CD1c-positive myeloid dendritic cell (primary cell): ENCODE measurements around the gene CAMK2G.
A peak's percentile ranks its signal among the peaks of the same experiment; 100 is the strongest.
"Not testable (repeated sequence)": the region's sequence is repeated elsewhere in the genome, so short reads cannot be mapped to it uniquely, and the experiment has no call there.

ENCODE experiments used
- DNase-seq: peaks from one replicate; pipeline ENCODE4 v3.0.0-alpha.2; 2016; ENCODE audit errors: extremely low spot score

CAMK2G gene

DNA sequence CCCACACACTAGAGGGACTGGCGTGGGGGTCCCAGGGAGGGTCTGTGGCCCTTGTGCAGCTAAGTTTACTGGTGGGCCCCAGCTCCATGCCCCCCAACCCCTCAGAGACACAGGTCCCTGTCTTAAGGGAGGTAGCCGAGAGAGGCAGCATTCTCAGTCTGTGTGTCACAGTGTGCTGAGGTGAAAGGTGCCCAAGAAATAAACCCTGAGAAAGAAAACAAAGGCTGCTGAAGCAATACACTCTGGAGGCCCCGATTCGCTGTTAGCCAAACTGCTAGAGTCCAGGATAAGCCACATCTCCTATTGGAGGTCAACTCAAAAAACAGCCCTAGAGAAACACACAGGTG lies 34.3 kb downstream of the CAMK2G start:
- DNase-seq: no peak

DNA sequence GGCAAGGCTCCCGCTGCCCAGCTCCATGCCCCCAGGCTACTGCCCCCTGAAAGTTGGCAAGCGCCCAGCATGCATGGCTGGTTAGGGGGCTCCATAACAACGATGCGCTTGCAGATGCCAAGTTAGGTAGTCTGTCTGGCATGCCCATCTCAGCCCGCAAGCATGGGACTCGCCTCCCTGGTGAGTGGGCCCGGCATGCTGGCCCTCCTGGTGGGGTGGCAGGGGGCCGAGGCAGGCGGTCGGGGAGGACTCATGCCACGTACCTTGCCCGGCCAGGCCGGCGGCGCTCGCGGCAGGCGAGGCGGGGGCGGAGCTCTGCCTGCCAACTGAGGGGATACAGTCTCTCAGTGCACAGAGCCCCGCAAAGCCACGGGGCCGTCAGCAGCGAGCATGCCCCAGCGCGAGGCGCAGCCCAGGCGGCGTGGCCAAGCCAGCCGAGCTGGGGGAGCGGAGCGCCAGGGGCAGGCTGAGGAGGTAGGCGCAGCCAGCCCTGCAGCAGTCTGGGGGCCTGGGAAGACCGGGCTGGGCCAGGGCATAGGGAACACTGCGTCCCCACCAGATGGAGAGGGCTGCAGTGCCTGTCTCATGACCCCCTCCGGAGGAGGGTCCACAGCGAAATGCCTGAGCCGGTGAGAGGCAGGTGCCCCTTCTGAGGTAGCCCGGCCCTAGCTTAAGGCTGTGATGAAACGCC lies 34.9 kb downstream of the CAMK2G start:
- DNase-seq: no peak

DNA sequence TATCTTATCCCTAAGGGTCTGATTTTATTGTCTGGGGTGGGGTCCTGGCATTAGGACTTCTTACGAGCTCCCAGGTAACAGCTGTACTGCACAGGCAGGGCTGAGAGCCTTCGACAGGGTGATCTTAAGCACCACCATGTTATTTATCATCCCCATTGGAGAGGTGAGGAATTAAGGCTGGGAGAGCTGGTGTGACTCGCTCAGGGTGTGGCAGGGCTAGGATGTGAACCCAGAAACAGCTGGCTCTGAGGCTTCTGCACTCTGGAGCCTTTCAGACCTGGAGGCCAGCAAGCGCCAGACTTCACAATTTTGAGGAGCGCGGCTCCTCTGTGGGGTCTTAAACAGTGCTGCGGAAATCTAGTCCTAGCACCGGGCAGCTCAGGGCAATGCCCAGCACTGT lies 35.5 kb downstream of the CAMK2G start:
- DNase-seq: no peak

DNA sequence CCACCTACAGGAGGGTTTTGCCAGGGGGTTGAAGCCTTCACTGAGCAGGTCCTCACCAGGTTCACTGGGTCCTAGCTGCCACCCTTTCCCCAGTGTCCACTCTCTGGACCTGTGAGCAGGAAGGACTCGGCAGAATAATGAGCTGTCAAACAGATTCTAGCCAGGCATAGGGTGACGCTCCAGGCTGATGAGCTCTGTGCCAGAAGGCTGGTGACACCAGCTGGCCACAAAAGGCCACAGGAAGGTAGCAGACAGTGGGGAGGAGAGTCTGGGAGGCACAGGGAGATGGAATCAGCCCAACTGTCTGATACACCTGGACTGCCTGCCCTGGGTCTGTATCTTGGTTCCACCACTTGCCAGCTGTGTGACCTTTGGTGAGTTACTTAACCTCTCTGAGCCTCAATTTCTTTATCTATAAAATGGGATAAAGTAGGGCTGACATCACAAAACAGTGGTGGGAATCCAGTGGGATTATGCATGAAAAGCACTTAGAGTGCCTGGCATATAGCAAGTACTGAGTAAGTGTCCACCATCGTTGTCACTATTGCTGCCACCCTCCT lies 36.3 kb downstream of the CAMK2G start:
- DNase-seq: no peak

DNA sequence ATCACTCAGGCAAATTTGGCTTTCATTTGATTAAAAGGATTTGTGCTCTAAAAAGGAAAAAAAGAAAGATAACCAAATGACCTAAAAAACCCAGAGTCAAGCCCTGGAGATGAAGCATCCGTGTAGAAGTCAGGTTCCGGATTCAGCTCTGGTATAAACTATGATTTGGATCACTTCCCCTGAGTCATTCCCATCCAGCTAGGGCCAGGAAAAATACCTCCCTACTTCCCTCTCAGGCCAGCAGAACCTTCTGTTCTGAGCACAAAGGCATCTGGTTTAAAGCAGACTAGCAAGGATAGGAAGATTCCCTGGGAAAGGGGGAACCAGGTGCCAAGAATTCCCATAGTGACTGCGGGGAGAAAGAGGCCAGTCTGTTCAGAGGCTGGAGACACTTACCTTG lies 37.3 kb downstream of the CAMK2G start:
- no peak for DNase-seq

DNA sequence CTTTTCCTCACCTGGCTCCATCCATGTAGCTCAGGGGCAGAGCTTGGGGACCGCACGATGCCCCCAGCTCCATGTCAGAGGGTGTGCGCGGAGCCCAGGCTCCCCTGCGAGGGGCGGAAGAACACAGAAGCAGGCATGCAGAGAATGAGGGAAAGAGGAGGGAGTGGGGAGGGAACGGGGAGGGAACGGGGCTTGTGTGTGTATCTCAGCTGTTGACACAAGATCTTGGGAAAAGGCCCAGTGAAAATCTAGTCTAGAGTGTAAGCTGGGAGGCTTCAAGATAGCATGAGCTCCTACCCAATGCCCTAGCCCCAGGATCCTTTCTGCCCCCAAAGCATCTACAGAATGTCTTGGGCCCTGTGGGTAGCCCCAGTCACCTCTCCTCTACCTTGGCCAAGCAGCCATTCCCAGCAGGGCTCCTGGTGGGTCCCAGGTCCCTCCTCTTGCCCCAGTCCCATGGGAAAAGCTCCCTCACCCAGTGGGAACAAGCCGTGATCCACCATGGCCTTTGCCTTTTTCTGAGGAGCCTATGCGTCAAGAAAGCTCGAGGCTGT lies 37.9 kb downstream of the CAMK2G start:
- DNase-seq: no peak

DNA sequence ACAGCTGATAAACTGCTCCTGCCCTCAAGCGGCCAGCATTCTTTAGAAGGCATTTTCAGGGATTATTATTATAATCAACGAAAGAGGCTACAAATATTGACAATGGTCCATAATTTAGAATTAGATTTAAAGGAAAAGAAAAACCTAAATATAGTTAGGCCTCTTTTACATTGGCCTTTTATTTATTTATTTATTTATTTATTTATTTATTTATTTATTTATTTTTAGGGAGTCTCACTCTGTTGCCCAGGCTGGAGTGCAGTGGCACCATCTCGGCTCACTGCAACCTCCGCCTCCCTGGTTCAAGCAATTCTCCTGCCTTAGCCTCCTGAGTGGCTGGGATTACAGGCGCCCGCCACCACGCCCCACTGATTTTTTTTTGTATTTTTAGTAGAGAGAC lies 45.3 kb downstream of the CAMK2G start:
- DNase-seq: not testable (repeated sequence)

DNA sequence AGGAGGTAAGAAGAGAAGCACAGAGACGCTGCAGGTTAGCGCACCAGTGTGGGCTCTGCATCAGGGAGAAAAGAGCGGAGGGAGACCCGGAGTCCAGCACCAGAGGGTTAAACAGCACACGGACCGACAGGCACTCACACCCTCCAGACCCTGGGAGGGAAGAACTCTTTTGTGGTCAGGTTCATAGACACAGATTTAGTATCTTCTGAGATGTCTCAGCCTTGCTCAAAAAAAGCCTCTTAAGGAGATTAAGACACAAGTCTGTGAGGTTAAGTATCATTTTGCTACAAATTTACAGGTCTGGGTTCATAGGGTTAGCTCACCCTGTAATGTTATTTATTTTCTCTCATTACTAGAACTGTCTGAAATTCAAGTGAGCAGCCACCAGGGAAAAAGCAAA lies 46.2 kb downstream of the CAMK2G start:
- no peak for DNase-seq

DNA sequence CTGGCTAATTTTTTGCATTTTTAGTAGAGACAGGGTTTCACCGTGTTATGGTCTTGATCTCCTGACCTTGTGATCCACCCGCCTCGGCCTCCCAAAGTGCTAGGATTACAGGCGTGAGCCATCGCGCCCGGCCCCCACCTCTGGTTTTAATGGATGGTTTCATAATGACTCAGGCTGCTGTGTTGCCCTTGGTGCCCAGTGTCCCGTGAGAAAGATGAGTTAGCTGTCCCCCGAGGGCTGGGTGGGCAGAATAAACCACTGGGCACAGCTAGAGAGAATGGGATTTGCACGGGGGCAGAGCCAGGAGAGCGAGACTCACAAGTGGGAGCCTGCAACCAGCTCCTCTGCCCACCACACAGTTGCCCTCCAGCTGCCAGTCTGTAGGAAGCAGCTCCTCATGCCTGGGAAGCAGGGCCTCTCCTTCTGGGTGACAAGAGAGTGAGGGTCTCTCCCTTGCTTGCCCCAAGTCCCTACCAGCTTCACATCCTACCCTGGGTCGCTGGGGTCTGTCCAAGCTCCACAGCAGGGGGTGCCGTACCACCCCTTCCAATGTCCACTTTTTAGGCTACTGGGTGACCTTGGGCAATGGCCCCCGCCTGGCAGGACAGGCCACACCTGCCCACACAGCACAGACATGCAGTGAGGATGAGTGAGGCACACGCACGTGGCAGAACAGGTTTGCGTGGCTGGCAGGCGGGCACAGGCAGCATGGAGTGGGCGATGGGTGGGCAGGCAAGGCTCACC lies 46.8 kb downstream of the CAMK2G start:
- no peak for DNase-seq

DNA sequence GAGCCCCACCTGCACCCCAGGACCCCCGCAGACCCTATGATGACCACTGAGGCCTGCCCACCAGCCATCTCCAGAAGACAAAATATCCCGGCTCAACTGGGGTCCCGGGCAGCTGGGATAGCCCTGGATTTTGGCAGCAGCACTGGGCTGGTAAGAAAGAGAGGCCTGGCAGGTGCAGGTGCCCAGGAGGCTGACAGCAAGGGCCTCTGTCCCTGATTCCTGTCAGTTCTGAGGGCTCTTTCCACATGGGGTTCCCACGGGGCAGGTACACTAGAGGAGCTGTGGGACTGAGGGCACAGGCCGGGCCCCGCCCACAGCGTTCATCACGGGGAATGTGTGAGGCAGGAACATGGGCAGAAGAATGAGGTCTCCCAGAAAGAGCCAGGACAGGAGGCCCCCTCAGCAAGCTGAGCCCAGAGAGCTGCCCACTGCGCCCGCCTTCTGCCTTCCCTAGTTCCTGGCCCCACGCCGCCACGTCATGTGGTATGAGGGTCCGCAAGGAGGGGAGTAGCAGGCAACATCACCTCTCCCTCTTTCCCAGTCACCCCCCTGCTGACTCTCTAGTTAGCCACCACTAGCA lies 50.1 kb downstream of the CAMK2G start:
- no peak for DNase-seq

DNA sequence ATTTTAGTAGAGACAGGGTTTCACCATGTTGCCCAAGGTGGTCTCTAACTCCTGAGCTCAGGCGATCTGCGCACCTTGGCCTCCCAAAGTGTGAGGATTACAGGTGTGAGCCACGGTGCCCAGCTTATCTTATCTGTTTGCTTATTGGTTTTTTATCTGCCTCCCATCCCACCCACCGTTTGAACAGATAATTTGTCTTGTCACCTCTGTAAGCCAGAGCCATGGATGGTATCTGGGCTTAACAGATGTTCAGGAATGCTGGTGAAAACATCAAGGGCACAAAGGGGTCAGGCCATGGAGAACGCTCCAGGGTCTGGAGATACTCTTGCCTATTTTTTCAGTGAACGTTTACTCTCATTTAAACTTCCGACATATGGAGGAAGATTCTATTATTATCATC lies 51.0 kb downstream of the CAMK2G start:
- DNase-seq: no peak

DNA sequence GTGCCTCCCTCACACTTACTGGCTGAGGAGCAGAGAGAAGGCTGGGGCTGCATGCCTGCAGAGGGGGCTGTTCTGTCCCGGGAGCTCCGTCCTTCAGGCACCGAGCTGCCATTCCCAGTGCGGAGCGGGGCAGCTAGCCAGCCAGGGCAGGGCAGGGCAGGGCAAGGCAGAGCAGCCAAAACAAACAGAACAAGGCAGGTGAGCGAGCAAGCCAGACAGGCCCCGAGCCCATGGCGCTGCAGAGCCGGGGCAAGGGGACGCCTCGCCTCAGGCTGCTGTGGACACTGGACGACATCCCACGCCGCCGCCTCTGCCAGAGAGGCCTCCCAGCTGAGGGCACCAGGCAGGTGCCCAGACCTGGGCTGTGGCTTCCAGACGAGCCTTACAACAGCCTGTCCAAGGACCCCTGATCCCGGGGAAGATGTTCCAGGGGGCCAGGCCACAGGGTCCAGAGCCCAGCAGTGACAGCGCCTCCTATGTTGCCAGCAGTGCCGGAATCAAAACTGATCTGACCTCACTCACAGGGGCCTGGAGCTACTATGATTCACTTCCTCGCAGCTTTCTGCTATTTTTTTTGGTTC lies 54.8 kb downstream of the CAMK2G start:
- DNase-seq: no peak

DNA sequence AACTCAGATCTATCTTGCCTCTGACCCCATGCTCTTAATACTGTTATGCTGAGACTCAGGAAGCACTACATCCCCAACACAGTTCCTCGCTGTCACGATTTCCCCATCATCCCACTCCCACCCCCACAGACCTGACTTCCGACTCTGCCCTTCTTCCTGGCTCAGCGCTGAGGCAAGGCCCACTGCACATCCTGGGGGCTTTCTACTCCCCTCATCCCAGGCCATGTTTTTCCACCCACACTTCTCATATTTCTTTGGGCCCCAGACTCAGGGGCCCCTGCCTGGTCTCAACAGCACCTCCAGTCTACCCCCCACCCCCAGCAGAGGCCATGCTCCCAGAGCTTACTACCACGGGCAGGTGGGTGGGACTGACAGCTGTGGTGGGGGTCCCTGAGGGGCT lies 55.3 kb downstream of the CAMK2G start:
- DNase-seq: peak; percentile 63

DNA sequence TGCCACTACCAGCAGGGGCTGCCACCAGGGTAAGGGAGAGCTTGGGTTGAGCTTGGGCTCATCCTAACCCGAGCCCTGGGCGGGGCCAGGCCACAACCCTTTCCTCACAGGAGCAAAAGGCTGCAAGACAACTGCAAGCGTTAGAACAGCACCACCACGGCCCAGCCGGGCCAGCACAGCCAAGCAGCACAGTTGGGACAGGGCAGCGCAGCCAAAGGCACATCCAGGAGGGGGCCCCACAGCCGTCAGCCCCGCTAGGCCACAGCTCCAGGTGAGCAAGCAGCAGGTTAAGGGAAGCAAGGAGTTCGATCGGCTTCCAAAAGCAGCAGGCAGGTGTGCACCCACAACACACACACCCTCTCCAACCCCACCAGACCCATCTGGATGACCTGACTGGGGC lies 56.0 kb downstream of the CAMK2G start:
- no peak for DNase-seq

DNA sequence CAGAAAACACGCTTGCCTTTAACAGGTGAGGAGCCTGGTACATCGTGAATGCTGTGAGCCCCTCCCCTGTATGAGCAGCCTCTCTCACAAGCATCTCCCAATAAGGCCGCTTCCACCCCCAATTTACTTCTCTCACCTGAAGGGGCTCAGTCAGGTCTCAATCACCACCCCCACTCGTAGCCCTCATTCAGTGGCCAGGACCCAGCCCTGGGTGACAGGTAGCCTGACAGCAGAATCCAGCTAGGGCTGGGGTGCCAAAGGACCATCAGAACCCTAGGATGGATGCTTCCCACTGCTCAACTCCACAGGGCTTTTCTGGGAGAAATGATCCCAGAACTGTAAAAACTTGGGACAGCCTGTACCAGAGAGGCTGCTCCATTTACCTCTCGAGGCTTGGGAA lies 56.5 kb downstream of the CAMK2G start:
- DNase-seq: no peak

DNA sequence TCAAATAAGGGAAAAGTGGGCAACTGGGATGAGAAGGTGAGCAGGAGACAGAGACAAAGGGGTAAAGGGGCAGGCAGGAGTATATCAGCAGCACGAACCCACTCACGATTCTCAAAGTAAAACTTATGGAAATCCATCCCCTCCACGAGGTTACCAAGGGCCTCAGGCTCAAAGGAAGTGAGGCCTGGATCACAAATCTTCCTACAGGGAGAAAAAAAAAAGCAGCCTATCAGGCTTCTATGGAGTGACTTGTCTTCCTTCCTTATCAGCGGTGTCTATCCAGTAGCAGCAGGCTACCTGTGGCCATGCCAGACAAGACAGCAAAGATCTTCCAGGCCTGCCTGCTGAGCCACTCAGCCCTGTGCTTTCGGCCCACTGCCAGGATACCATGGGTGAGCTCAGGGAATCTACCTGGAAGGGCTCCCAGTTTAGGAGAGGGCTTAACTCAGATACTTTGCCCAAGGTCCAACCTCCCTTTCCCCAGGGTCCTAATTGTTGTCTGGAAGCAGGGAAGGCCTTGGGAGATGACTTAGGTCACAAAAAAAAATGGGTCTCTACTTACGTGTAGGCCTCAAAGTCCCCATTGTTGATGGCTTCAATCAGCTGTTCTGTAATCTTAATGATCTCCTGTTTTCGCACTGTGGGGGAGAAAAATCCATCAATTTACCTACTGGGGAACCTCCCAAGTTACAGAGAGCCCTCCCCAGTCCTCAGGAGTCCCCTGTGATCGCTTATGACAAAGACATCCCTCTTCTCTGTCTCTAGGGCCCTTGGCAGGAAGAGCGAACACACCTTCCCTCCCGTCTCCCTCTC lies 57.2 kb downstream of the CAMK2G start:
- DNase-seq: no peak

DNA sequence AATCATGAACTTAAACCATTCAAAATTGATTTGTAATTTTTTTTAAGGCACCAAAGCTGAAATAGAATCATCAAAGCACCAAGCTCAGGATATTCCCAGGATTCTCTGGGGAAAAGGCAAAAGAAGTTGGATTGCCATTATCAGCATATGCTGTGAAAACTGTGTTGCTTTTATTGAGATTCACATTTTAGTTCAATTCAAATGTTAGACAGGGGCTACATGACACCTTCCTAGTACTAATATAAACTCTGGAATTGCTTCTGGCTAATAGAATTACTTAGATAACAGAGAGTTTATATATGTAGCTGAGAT lies 58.7 kb downstream of the CAMK2G start:
- DNase-seq: no peak

DNA sequence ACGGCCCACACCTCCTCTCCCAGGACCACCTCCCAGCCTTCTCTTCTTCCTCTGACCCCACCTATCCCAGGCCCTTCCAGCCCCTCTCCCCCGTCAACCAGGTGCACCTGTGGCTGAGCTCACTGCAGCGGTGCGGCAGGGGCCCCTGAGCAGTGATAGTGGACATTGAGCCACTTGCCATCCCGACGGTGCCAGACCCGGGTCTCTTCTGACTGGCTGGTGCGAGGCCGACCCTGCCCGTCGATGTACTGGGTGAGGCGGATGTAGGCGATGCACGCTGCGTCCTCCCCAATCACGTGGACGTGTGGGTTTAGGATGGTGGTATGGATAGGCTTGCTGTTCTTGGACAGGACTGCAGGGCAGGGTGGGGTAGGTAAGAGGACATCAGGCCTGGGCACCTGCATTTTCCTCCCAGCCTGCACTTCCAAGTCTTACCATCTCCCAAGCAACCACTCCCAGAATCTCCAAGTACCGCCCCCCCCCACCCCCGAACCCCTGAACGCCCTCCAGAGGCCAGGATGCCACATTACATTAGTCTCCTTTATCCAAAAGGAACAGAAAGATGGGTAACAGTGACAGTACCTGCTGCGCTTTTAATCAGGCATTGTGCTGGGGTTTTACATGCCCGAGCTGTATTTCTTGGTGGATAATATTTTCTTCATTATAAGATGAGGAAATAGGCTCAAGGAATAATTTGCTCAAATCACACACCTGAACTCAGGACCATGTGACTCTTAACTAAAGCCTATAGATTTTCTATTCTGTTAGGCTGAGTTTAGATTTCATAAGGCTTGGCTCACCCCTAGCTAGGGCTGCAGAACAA lies 59.2 kb downstream of the CAMK2G start:
- DNase-seq: peak; percentile 26

DNA sequence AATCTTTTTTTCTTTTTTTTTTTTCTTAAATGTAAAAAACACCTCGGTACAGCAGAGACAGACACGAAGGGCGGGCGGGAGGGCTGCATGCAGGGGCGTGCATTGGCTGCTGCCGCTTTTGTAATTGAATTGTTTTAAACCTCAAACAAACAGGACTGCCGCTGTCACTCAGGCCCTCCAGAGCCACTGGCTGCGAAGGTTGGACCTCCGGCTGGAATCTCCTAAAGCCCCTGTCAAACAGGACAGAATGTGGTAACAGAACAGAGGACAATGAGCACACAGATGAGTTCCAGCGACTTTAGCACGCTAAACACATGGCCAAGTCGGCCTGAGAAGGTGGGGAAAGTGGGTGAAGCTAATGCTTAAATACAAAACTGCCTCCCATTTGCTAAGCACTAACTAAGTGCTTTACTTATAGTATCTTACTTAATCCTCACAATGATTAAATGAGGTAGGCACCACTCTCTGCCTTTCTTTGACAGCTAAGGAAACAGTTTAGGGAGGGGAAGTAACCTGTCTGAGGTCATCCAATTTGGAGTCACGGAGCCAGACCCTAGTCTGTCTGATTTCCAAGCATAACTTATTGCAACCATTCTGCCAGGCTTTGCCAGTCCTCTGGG lies 60.0 kb downstream of the CAMK2G start:
- DNase-seq: no peak

DNA sequence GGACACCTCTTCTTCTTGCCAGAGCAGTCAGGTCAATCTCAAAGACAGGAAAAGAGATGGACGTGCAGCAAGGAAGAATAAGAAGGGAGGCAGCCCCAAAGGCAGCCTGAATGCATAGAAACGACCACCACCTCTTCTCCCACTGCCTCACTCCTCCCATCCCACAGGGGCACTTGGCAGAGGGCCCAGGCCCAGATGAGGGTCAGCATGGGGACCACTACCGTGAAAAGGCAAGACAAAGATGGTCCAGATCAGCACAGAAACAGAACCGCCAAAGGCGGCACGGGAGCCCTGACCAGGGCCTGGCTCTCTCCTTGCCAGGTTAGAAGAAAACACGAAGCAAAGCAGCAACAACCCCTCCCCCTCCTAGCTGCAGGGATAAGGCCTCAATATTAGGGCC lies 61.0 kb downstream of the CAMK2G start:
- DNase-seq: no peak
